OCI-M2 (cell line): Measurements from ENCODE around the gene AFG1L.
"Not testable (repeated sequence)": the region's sequence is repeated elsewhere in the genome, so short reads cannot be mapped to it uniquely, and the experiment has no call there.

Experiments used
- DNase-seq: peaks from one replicate; lab custom pipeline; 2025; ENCODE audit not compliant: unreplicated experiment; lab: John Stamatoyannopoulos, UW

Gene AFG1L

GRCh38 chr6:108407904-108408827 lies 113.3 kb downstream of the AFG1L start:
- DNase-seq: no peak

GRCh38 chr6:108408861-108409260 lies 114.0 kb downstream of the AFG1L start:
- no peak for DNase-seq

- DNase-seq: not testable (repeated sequence)
Measured at GRCh38 chr6:108416047-108416833, 121.4 kb downstream of the AFG1L start.

GRCh38 chr6:108417027-108417426 lies 122.2 kb downstream of the AFG1L start:
- DNase-seq: no peak

- DNase-seq: no peak
Measured at GRCh38 chr6:108419474-108419873, 124.6 kb downstream of the AFG1L start.

GRCh38 chr6:108419934-108420609 lies 125.2 kb downstream of the AFG1L start:
- DNase-seq: no peak

- no peak for DNase-seq
Measured at GRCh38 chr6:108421366-108421765, 126.5 kb downstream of the AFG1L start.

GRCh38 chr6:108423982-108424705 lies 129.3 kb downstream of the AFG1L start:
- no peak for DNase-seq

- no peak for DNase-seq
Measured at GRCh38 chr6:108425428-108425827, 130.6 kb downstream of the AFG1L start.

GRCh38 chr6:108432143-108432542 lies 137.3 kb downstream of the AFG1L start:
- DNase-seq: no peak

GRCh38 chr6:108432792-108433191 lies 137.9 kb downstream of the AFG1L start:
- no peak for DNase-seq

GRCh38 chr6:108434222-108434621 lies 139.4 kb downstream of the AFG1L start:
- no peak for DNase-seq

GRCh38 chr6:108435391-108435790 lies 140.5 kb downstream of the AFG1L start:
- DNase-seq: no peak

GRCh38 chr6:108436771-108437170 lies 141.9 kb downstream of the AFG1L start:
- DNase-seq: no peak

GRCh38 chr6:108437821-108438220 lies 143.0 kb downstream of the AFG1L start:
- no peak for DNase-seq

GRCh38 chr6:108438918-108439317 lies 144.1 kb downstream of the AFG1L start:
- DNase-seq: no peak

- no peak for DNase-seq
Measured at GRCh38 chr6:108441141-108441540, 146.3 kb downstream of the AFG1L start.

- DNase-seq: no peak
Measured at GRCh38 chr6:108442770-108443520, 148.1 kb downstream of the AFG1L start.

- no peak for DNase-seq
Measured at GRCh38 chr6:108446629-108447150, 151.8 kb downstream of the AFG1L start.

- no peak for DNase-seq
Measured at GRCh38 chr6:108448481-108448880, 153.6 kb downstream of the AFG1L start.
